IPS DF 6.9 (cell line): ENCODE results near the gene CPNE8.
A peak's percentile ranks its signal among the peaks of the same experiment; 100 is the strongest.

ENCODE experiments used
- DNase-seq: peaks from one replicate; pipeline ENCODE4 v3.0.0-alpha.2; 2013; ENCODE audit warnings: low read depth, low spot score
- H3K27ac ChIP-seq: one replicate; pipeline ENCODE4 v1.5.1; 2013; ENCODE audit warnings: low read length, control low read depth
- H3K27me3 ChIP-seq: 2 replicates; pipeline ENCODE4 v1.6.1; 2013; ENCODE audit warnings: mild to moderate bottlenecking, low read length; ENCODE audit not compliant: control insufficient read depth, insufficient read depth
- H3K36me3 ChIP-seq: 2 replicates; pipeline ENCODE4 v1.6.1; 2013; ENCODE audit warnings: low read length; ENCODE audit not compliant: control insufficient read depth, insufficient read depth
- H3K4me1 ChIP-seq: 2 replicates; pipeline ENCODE4 v1.6.1; 2013; ENCODE audit warnings: low read length; ENCODE audit not compliant: control insufficient read depth, insufficient read depth
- H3K4me3 ChIP-seq: 2 replicates; pipeline ENCODE4 v1.5.1; 2013; ENCODE audit warnings: mild to moderate bottlenecking, low read length
- H3K9me3 ChIP-seq: 2 replicates; pipeline ENCODE4 v1.6.1; 2013; ENCODE audit warnings: low read length, inconsistent platforms; ENCODE audit not compliant: control insufficient read depth, insufficient read depth
- WGBS: extraction: QIAGEN DNeasy Blood & Tissue Kit; methylation state at CpG from one replicate; pipeline ENCODE4 v1.1.7; 2013; ENCODE audit warnings: mixed read lengths, missing lambda C conversion rate; ENCODE audit not compliant: insufficient read length, insufficient coverage; 5-methylcytosine and 5-hydroxymethylcytosine counted together

CPNE8 gene

GRCh38 chr12:38695057-38695456 lies 210.3 kb downstream of the CPNE8 start:
- Histone ChIP-seq H3K4me1 (no peaks in the 10 kb centered on the region; the same call in 1 of the 2 replicates), H3K4me3 (no peak overlapping the region), H3K27me3 (no peaks in the 10 kb centered on the region), H3K9me3 (no peaks in the 10 kb centered on the region), H3K36me3 (no peaks in the 10 kb centered on the region), H3K27ac (no peak overlapping the region)
- DNase-seq: no peak
- no CpG with 5 or more reads among the region's 3 CpGs for WGBS

DNA sequence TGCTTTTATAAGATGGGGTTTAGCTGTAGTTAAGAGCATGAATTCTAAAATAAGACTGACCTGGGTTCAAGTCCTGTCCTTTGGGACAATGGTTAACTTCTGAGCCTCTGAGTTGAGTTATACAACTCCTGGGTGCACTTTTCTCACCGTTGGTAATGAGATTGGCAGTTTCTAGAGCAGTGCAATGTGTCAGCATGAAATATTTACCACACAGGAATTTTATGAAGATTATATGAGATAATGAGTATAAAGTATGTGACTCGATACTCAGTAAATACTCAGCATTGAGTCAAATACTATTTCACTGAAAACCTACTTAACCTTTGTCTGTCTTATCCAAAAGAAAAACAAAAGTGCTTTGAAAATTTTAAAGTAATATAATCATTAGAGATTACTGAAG lies 214.2 kb downstream of the CPNE8 start:
- Histone ChIP-seq H3K36me3 (no peaks in the 10 kb centered on the region), H3K4me3 (no peak overlapping the region), H3K9me3 (no peaks in the 10 kb centered on the region), H3K27ac (no peak overlapping the region), H3K4me1 (no peaks in the 10 kb centered on the region; the same call in 1 of the 2 replicates), H3K27me3 (no peaks in the 10 kb centered on the region)
- WGBS: no CpG with 5 or more reads among the region's 2 CpGs
- DNase-seq: no peak

GRCh38 chr12:38690646-38691045 lies 214.7 kb downstream of the CPNE8 start:
- no peaks in the 10 kb centered on the region for H3K36me3 ChIP-seq
- no peak overlapping the region for H3K27ac ChIP-seq
- H3K27me3 ChIP-seq: no peaks in the 10 kb centered on the region
- no peaks in the 10 kb centered on the region for H3K9me3 ChIP-seq
- H3K4me3 ChIP-seq: no peak overlapping the region
- DNase-seq: no peak
- H3K4me1 ChIP-seq: no peaks in the 10 kb centered on the region; the same call in 1 of the 2 replicates

GRCh38 chr12:38689704-38690103 lies 215.7 kb downstream of the CPNE8 start:
- WGBS: no CpG with 5 or more reads among the region's 5 CpGs
- H3K27me3 ChIP-seq: no peaks in the 10 kb centered on the region
- no peak for DNase-seq

DNA sequence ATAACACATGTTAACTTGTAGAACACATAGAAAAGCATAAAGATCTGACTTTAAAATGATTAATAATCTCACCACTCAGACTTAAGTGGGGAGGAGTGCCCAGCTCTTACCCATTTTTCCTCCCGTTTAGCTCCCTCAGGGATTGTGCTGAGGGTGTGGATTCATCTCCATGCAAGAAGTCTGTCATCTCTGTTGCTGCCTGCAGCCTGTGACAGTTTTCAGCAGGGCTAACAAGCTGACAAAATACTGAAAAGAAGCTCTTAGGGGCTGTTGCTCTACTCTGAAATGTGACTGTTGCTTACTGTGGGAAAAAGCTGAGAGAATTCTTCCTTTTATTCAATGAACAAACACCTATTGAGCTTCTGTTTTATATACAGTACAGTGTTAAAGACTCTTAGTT lies 216.2 kb downstream of the CPNE8 start:
- H3K27ac ChIP-seq: no peak overlapping the region
- no peaks in the 10 kb centered on the region for H3K36me3 ChIP-seq
- DNase-seq: no peak
- no peak overlapping the region for H3K4me3 ChIP-seq
- H3K4me1 ChIP-seq: no peaks in the 10 kb centered on the region
- no CpG with 5 or more reads among the region's 1 CpG for WGBS
- no peaks in the 10 kb centered on the region for H3K27me3 ChIP-seq
- no peaks in the 10 kb centered on the region for H3K9me3 ChIP-seq

More at GRCh38 chr12:38689704-38690103, 215.7 kb downstream of the CPNE8 start:
- Histone ChIP-seq H3K9me3 (no peaks in the 10 kb centered on the region), H3K4me1 (no peaks in the 10 kb centered on the region), H3K4me3 (no peak overlapping the region), H3K27ac (no peak overlapping the region), H3K36me3 (no peaks in the 10 kb centered on the region)

- Histone ChIP-seq H3K9me3 (no peaks in the 10 kb centered on the region), H3K27ac (no peak overlapping the region), H3K4me1 (no peaks in the 10 kb centered on the region), H3K36me3 (no peaks in the 10 kb centered on the region), H3K4me3 (no peak overlapping the region), H3K27me3 (no peaks in the 10 kb centered on the region)
- WGBS: no CpG with 5 or more reads among the region's 2 CpGs
- DNase-seq: no peak
Measured at GRCh38 chr12:38682521-38682920, 222.9 kb downstream of the CPNE8 start.

- Histone ChIP-seq H3K36me3 (no peaks in the 10 kb centered on the region), H3K27me3 (no peaks in the 10 kb centered on the region), H3K9me3 (no peaks in the 10 kb centered on the region), H3K4me3 (no peak overlapping the region), H3K27ac (no peak overlapping the region), H3K4me1 (no peaks in the 10 kb centered on the region)
- no peak for DNase-seq
- WGBS: no CpG with 5 or more reads among the region's 2 CpGs
Measured at GRCh38 chr12:38669530-38669929, 235.9 kb downstream of the CPNE8 start.

DNA sequence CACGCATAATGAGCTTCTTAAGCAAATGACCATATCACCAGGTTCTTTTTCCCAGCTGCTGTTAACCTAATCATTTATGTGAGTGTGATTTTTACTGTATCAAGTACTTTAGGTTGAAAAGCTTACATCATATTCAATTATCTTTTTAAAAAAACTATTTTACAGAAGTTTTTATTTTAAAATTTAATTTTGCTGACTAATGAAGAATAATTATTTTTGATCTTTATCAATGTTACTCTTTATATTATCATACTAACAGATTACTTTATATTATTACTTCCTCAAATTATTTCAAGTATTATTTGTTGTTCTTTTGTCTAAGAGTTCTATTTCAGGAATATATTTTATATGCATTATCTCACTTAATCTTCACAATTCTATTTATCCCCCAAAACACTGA lies 236.3 kb downstream of the CPNE8 start:
- H3K27me3 ChIP-seq: no peaks in the 10 kb centered on the region

GRCh38 chr12:38666425-38666824 lies 239.0 kb downstream of the CPNE8 start:
- DNase-seq: no peak

More for the DNA sequence above, 236.3 kb downstream of the CPNE8 start:
- H3K27ac ChIP-seq: no peak overlapping the region
- H3K9me3 ChIP-seq: no peaks in the 10 kb centered on the region
- no CpG with 5 or more reads among the region's 1 CpG for WGBS
- H3K4me1 ChIP-seq: no peaks in the 10 kb centered on the region
- H3K4me3 ChIP-seq: no peak overlapping the region
- DNase-seq: no peak
- H3K36me3 ChIP-seq: no peaks in the 10 kb centered on the region

DNA sequence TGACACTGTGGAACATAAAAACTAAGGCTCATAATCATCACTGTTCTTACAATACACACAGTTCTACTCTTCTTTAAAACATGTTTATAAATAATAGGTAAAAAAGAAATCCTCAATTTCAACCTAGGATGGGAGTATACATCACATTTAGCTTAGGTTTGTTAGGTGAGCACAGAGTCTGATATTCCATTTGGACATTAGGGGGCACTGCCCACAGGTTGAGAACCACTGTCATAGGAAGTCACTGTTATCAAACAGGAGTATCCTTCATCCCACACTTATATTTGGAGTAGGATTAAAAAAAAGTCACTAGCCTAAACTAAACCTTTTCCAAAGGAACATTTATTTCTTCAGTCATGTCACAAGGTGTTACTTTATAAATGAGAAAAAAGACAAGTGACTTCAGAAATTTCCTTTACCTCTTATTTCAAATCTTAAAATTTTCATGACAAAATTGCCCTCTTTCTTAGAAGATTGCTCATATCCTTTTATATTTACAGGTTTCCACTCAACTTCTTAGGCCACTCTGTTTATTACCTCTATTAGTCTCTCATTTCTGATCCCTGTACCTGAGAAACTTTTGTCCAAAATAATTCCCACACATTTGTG lies 240.6 kb downstream of the CPNE8 start:
- H3K9me3 ChIP-seq: no peaks in the 10 kb centered on the region
- H3K4me1 ChIP-seq: no peaks in the 10 kb centered on the region
- DNase-seq: peak; percentile 16
- H3K27me3 ChIP-seq: no peaks in the 10 kb centered on the region
- no peak overlapping the region for H3K27ac ChIP-seq
- H3K4me3 ChIP-seq: no peak overlapping the region
- H3K36me3 ChIP-seq: no peaks in the 10 kb centered on the region

More at GRCh38 chr12:38666425-38666824, 239.0 kb downstream of the CPNE8 start:
- H3K9me3 ChIP-seq: no peaks in the 10 kb centered on the region
- no peaks in the 10 kb centered on the region for H3K27me3 ChIP-seq
- no peak overlapping the region for H3K4me3 ChIP-seq
- H3K4me1 ChIP-seq: no peaks in the 10 kb centered on the region
- 100% methylated on average over 1 of the region's 6 CpGs for WGBS
- H3K36me3 ChIP-seq: no peaks in the 10 kb centered on the region
- no peak overlapping the region for H3K27ac ChIP-seq

DNA sequence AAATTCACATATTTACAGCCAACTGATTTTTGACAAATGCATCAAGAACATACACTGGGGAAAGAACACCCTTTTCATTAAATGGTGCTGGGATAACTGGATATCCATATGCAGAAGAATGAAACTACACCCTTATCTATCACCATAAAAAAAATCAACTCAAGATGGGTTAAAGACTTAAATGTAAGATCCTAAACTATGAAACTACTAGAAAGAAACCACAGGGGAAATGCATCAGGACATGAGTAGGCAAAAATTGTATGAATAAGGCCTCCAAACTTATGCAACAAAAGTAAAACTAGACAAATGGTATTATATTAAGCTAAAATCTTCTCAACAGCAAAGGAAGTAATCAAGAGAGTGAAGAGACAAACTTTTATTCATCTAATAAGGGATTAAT lies 242.6 kb downstream of the CPNE8 start:
- H3K36me3 ChIP-seq: no peaks in the 10 kb centered on the region
- H3K9me3 ChIP-seq: no peaks in the 10 kb centered on the region
- H3K4me3 ChIP-seq: no peak overlapping the region
- DNase-seq: no peak
- H3K27ac ChIP-seq: no peak overlapping the region
- no peaks in the 10 kb centered on the region for H3K4me1 ChIP-seq
- no peaks in the 10 kb centered on the region for H3K27me3 ChIP-seq
